Activated naive CD8-positive, alpha-beta T cell treated with anti-CD3 and anti-CD28 coated beads, Interleukin-2, amount 10 ng/mL, durations not matched to agents 7 days and 5 days (primary cell): ENCODE data around the gene ASCL2. TPM values are rescaled to one million over a fixed set of nuclear protein-coding genes. Genes with fewer than 3 reads are reported as not detected.
A peak's percentile ranks its signal among the peaks of the same experiment; 100 is the strongest.

Experiments
- ATAC-seq: fragments of 150-1000 bp; cut with Tn5 transposase; one replicate; pipeline ENCODE4 v1.10.0; 2021; ENCODE audit warnings: low read depth, moderate library complexity
- POLR2A ChIA-PET: fragments of 350-600 bp; sonication (Branson Sonifier 250); formaldehyde crosslinking; loops from one replicate; lab custom pipeline; 2021; ENCODE audit warnings: antibody characterized with exemption; lab: Charles Lee
- DNase-seq: peaks from one replicate; pipeline ENCODE4 v3.0.0; 2021
- H3K27ac Mint-ChIP-seq: one replicate; pipeline ENCODE4 v1.8.0; 2022; ENCODE audit warnings: mild to moderate bottlenecking, mixed read lengths
- H3K27me3 Mint-ChIP-seq: one replicate; pipeline ENCODE4 v1.8.0; 2022; ENCODE audit warnings: mild to moderate bottlenecking, moderate library complexity, mixed read lengths
- H3K36me3 Mint-ChIP-seq: one replicate; pipeline ENCODE4 v1.8.0; 2021; ENCODE audit warnings: mild to moderate bottlenecking, mixed read lengths
- H3K4me1 Mint-ChIP-seq: one replicate; pipeline ENCODE4 v1.8.0; 2021; ENCODE audit warnings: mixed read lengths
- H3K4me3 Mint-ChIP-seq: one replicate; pipeline ENCODE4 v1.8.0; 2022; ENCODE audit warnings: mild to moderate bottlenecking, moderate library complexity, mixed read lengths
- H3K9me3 Mint-ChIP-seq: one replicate; pipeline ENCODE4 v1.8.0; 2021; ENCODE audit warnings: mixed read lengths
- total RNA-seq, 2 experiments: library from RNA; stranded (reverse); gene quantifications; one replicate each; pipeline ENCODE4 v1.2.3, GENCODE V29; 2021

ASCL2 gene
- total RNA-seq, 2 experiments from 2014 or later, result 0.62 to 0.80 TPM

DNA sequence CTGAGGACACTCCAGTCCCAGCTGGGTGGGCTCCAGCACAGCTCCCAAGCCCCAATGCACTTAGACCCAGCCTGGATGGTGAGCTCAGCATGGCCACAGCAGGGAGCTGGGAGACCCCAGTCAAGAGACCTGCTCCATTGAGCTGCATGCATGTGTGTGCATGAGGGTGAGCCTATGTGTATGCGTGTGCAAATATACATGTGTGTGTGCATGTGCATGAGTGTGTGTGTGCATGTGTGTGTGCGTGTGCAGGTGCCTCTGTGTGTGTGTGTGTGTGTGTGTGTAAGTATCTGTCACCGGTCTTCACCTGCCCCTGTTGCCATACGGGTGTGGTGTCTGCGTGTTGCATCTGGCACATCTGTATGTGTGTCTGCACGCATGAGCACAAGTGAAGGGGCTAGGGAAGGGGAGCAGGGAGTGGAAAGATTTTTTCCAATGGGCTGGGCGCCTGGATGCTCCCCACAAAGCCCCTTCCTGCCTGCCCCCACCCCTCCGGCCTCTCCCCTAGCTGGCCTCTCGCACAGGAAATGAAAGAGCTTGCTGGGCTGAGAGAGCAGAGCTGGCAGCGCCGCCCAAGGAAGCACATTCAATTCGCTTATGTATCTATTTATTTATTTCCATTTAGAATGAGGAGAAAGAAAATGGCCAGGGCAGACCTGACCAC is 35.5 kb upstream of the ASCL2 start:
- ATAC-seq (peak; percentile 9), DNase-seq (peak; percentile 59)
- Mint-ChIP-seq H3K4me3 (peak overlapping the region; percentile 100), H3K27me3 (no peaks in the 10 kb centered on the region), H3K4me1 (peaks cover 20% of the 10 kb centered on the region), H3K36me3 (peaks cover 4% of the 10 kb centered on the region), H3K27ac (peak overlapping the region; percentile 91), H3K9me3 (no peaks in the 10 kb centered on the region)
- POLR2A ChIA-PET, result interaction anchor here (0.6 to 5.9 kb wide), 10 partner anchors 10 to 156 kb away, joined by 3 to 32 read pairs (median 5); partner anchors contain the start of genes CD81 and TSSC4

- Mint-ChIP-seq H3K4me1 (peaks cover 21% of the 10 kb centered on the region), H3K27me3 (no peaks in the 10 kb centered on the region), H3K4me3 (peak overlapping the region; percentile 100), H3K36me3 (peaks cover 4% of the 10 kb centered on the region), H3K9me3 (no peaks in the 10 kb centered on the region), H3K27ac (peak overlapping the region; percentile 91)
- peak; percentile 91 for DNase-seq
- POLR2A ChIA-PET, result interaction anchor here (0.6 to 5.9 kb wide), 9 partner anchors 11 to 142 kb away, joined by 3 to 32 read pairs (median 6); partner anchors contain the start of genes CD81 and TSSC4
- peak; percentile 36 for ATAC-seq
Observed at GRCh38 chr11:2305140-2305778, 34.9 kb upstream of the ASCL2 start.

DNA sequence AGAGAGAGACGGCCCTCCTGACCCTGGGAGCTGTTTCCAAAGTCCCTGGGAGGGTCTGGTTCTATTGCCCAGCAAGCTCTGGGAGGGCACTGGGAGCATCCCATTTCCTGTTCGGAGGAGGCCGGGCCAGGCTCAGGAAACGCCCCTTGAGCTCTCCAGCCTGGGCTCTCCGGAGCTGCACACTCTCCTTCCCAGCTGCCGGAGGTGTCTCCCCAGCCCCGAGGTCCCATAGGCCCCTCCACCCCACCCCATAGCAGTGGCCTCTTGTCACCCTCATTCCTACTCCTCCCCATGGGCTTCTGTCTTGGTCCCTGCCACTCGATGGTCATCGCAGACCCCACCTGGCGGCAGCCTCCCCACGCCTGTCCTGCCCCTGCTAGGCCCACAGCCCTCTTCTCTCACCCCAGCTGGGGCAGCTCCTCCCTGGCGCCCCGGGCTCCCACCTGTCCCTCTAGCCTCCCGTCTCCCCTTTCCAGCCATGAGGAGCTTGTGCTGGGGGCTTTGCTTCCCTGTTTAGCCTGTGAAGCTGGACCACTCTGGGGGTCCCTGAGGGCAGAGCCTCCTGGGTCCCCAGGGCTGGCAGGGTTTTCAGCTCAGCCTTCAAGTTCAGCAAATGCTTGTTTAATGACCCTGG is 34.2 kb upstream of the ASCL2 start:
- Mint-ChIP-seq H3K27ac (peak overlapping the region; percentile 80), H3K36me3 (peaks cover 6% of the 10 kb centered on the region), H3K4me3 (peak overlapping the region; percentile 100), H3K27me3 (no peaks in the 10 kb centered on the region), H3K4me1 (peaks cover 23% of the 10 kb centered on the region), H3K9me3 (no peaks in the 10 kb centered on the region)
- POLR2A ChIA-PET, result interaction anchor here (0.8 to 5.9 kb wide), 8 partner anchors 12 to 116 kb away, joined by 3 to 32 read pairs (median 8); partner anchors contain the start of genes CD81 and TSSC4
- no peak for DNase-seq
- no peak for ATAC-seq

DNA sequence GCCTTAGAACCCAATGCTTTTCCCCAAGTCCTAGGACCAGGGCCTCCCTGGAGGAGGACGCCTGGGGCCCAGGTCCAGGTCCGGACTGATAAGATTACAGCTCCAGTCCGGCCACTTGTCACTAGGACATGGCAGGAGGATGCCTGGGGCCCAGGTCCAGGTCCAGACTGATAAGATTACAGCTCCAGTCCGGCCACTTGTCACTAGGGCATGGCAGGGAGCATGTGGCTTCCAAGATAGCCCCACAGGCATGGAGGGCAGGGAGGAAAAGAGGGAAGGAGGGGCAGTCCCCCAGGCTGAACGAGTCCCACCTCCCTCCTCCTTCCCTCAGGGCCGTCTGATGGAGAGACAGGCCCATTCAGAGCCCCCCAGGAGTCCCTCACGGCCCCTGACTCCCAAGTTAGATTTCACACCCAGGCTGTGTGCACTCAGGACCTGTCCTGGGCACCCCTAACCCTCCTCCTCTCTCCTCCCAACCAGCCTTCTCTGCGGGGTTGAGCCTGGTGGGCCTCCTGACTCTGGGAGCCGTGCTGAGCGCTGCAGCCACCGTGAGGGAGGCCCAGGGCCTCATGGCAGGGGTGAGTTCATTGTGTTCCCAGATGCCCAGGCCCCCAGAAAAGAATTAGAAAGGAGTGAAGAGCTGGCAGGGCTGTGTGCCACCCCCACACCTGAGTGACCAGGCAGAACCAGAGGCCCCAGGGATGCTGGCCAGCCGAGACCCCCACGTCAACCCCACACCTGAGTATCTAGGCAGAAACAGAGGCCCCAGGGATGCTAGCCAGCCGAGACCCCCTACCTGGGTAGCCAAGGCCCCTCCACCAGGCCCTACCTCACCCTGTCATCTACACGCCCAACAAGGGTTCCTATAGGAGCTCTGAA is 33.5 kb upstream of the ASCL2 start:
- peak overlapping the region; percentile 100 for H3K4me3 Mint-ChIP-seq
- no peaks in the 10 kb centered on the region for H3K9me3 Mint-ChIP-seq
- DNase-seq (peak; percentile 39), ATAC-seq (no peak)
- H3K27me3 Mint-ChIP-seq, result no peaks in the 10 kb centered on the region
- POLR2A ChIA-PET, result interaction anchor here (0.8 to 5.9 kb wide), 8 partner anchors 10 to 117 kb away, joined by 3 to 32 read pairs (median 12); partner anchors contain the start of genes CD81 and TSSC4
- peaks cover 28% of the 10 kb centered on the region for H3K4me1 Mint-ChIP-seq
- H3K27ac Mint-ChIP-seq, result peak overlapping the region; percentile 98
- H3K36me3 Mint-ChIP-seq, result peaks cover 9% of the 10 kb centered on the region

GRCh38 chr11:2302896-2303626 is 32.7 kb upstream of the ASCL2 start:
- DNase-seq (no peak), ATAC-seq (no peak)
- POLR2A ChIA-PET, result interaction anchor here (1.2 to 5.9 kb wide), 4 partner anchors 11 to 104 kb away, joined by 4 to 32 read pairs (median 12); partner anchors contain the start of genes CD81 and TSSC4
- H3K27ac Mint-ChIP-seq, result peak overlapping the region; percentile 98
- no peaks in the 10 kb centered on the region for H3K27me3 Mint-ChIP-seq
- H3K4me1 Mint-ChIP-seq, result peaks cover 29% of the 10 kb centered on the region
- peak overlapping the region; percentile 100 for H3K4me3 Mint-ChIP-seq
- H3K9me3 Mint-ChIP-seq, result no peaks in the 10 kb centered on the region
- H3K36me3 Mint-ChIP-seq, result peaks cover 10% of the 10 kb centered on the region

DNA sequence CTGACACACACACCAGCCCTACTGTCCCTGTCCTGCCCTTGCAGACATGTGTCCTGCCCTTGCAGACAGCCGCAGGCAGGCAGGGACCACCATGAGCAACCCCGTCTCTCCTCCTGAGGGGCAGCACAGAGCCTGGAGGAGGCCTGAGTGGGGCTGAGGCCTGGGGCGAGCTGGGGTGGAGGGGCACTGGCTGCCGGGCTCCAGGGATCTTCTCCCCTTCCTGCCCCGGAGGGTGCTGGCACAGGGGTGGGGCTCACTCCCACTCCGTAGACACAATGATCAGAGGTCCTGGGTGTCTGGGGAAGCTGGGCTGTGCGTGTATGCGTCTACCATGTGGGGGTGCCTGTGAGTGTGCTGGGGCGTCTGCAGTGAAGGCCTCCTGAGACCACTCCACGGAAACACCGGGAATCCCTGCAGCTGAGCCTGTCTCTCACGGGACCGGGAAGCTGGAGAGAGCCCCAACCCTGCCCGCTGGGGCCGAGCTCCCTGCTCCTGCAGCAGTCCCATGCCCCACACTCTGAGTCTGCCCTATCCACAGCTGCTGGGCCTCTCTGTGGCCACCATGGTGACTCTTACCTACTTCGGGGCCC is 32.0 kb upstream of the ASCL2 start:
- POLR2A ChIA-PET, result interaction anchor here (0.5 to 5.9 kb wide), 9 partner anchors 11 to 1454 kb away, joined by 3 to 32 read pairs (median 4); partner anchors contain the start of genes CD81 and TSSC4
- DNase-seq (peak; percentile 66), ATAC-seq (peak; percentile 28)
- H3K4me1 Mint-ChIP-seq, result peaks cover 34% of the 10 kb centered on the region
- no peaks in the 10 kb centered on the region for H3K9me3 Mint-ChIP-seq
- H3K27ac Mint-ChIP-seq, result peak overlapping the region; percentile 98
- peaks cover 15% of the 10 kb centered on the region for H3K36me3 Mint-ChIP-seq
- H3K4me3 Mint-ChIP-seq, result peak overlapping the region; percentile 100
- H3K27me3 Mint-ChIP-seq, result no peaks in the 10 kb centered on the region

GRCh38 chr11:2301631-2302305 is 31.4 kb upstream of the ASCL2 start, which contains the start of the genes C11orf21 and TSPAN32:
Gene C11orf21 (minus strand): TSS chr11:2301918. CDS start chr11:2301808, 110 bp downstream.
Gene TSPAN32 (plus strand): TSS chr11:2302013. CDS start chr11:2302150, 137 bp downstream.
- peak; percentile 75 for DNase-seq
- Mint-ChIP-seq H3K9me3 (no peaks in the 10 kb centered on the region), H3K27ac (peak within 1 kb of the TSS; percentile 98), H3K4me1 (peaks cover 36% of the 10 kb centered on the region), H3K27me3 (no peaks in the 10 kb centered on the region), H3K36me3 (peaks cover 18% of the 10 kb centered on the region), H3K4me3 (peak within 1 kb of the TSS; percentile 100)
- POLR2A ChIA-PET, result interaction anchor here (0.5 to 5.9 kb wide), 14 partner anchors 7 to 1453 kb away, joined by 3 to 32 read pairs (median 4); partner anchors contain the start of genes CD81 and TSSC4
- peak; percentile 59 for ATAC-seq

DNA sequence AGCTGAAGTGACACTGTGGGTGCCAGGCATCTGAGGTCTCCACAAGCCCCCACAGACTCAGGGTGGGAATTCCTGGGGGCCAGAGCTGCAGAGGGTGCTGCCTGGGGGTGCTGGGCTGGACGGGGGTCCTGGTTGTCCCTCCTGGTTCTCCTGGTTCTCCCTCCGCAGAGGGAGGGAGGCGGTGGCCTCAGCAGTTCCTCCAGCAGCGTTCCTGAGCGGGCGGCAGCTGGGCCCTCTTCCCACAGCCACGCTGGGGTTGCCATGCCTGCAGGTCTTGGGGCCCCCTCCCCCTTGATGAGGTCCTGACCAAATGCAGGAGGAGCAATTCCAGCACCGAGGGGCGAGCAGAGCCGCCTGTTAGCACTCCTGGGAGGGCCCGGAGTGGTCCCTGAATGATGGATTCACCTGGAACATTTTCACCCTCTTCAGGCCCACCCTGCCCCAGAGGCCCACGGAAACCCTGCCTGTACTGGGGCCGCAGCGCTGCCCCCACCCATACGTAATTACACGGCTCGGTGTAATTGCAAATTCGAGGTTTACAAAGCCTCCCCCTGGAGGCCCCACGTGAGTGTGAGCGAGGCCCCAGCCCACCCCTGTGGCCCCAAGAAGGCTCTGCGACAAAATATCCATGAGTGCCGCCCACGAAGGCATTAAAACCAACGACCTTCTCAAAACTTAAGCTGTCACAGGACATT is 30.7 kb upstream of the ASCL2 start:
- POLR2A ChIA-PET, result interaction anchor here (0.8 to 3.2 kb wide), 10 partner anchors 8 to 587 kb away, joined by 3 to 20 read pairs (median 3); partner anchors contain the start of genes CD81 and TSSC4
- peak; percentile 5 for ATAC-seq
- DNase-seq, result peak; percentile 65
- Mint-ChIP-seq H3K27ac (peak overlapping the region; percentile 98), H3K4me1 (peaks cover 30% of the 10 kb centered on the region), H3K27me3 (no peaks in the 10 kb centered on the region), H3K9me3 (no peaks in the 10 kb centered on the region), H3K4me3 (peak overlapping the region; percentile 100), H3K36me3 (peaks cover 18% of the 10 kb centered on the region)

- no peak for DNase-seq
- H3K4me3 Mint-ChIP-seq, result peak overlapping the region; percentile 100
- H3K36me3 Mint-ChIP-seq, result peaks cover 18% of the 10 kb centered on the region
- H3K4me1 Mint-ChIP-seq, result peaks cover 26% of the 10 kb centered on the region
- H3K9me3 Mint-ChIP-seq, result no peaks in the 10 kb centered on the region
- POLR2A ChIA-PET, result interaction anchor here (0.5 to 3.2 kb wide), 4 partner anchors 8 to 713 kb away, joined by 3 to 20 read pairs (median 6); partner anchors contain the start of gene CD81
- peak overlapping the region; percentile 98 for H3K27ac Mint-ChIP-seq
- no peaks in the 10 kb centered on the region for H3K27me3 Mint-ChIP-seq
- peak; percentile 7 for ATAC-seq
Observed at GRCh38 chr11:2300290-2300935, 30.0 kb upstream of the ASCL2 start.

DNA sequence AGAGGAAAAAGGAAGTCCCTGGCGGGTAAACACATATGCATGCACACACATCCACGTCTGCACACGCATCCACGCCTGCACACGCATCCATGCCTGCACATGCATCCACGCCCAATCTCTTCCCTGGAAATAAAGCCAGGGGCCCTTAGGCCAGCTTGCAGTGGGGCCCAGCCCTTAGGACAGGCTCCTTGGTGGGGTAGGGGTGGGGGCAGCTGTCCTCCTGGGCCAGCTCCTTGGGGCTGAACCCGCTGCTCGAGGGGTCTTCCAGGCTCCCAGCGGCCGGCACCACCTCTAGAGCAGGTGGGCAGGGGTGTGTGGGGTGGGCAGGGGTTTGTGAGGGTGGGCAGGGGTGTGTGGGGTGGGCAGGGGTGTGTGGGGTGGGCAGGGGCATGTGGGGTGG is 29.4 kb upstream of the ASCL2 start:
- DNase-seq (no peak), ATAC-seq (no peak)
- no peaks in the 10 kb centered on the region for H3K9me3 Mint-ChIP-seq
- H3K27ac Mint-ChIP-seq, result peak overlapping the region; percentile 86
- H3K4me1 Mint-ChIP-seq, result peaks cover 26% of the 10 kb centered on the region
- peaks cover 18% of the 10 kb centered on the region for H3K36me3 Mint-ChIP-seq
- H3K27me3 Mint-ChIP-seq, result no peaks in the 10 kb centered on the region
- POLR2A ChIA-PET, result interaction anchor here (0.8 kb wide), 1 partner anchor 114 kb away, joined by 3 read pairs; no protein-coding TSS in a partner anchor
- H3K4me3 Mint-ChIP-seq, result peak overlapping the region; percentile 85
